ENCODE measurements around the gene IPO8.

The IPO8 gene

DNA sequence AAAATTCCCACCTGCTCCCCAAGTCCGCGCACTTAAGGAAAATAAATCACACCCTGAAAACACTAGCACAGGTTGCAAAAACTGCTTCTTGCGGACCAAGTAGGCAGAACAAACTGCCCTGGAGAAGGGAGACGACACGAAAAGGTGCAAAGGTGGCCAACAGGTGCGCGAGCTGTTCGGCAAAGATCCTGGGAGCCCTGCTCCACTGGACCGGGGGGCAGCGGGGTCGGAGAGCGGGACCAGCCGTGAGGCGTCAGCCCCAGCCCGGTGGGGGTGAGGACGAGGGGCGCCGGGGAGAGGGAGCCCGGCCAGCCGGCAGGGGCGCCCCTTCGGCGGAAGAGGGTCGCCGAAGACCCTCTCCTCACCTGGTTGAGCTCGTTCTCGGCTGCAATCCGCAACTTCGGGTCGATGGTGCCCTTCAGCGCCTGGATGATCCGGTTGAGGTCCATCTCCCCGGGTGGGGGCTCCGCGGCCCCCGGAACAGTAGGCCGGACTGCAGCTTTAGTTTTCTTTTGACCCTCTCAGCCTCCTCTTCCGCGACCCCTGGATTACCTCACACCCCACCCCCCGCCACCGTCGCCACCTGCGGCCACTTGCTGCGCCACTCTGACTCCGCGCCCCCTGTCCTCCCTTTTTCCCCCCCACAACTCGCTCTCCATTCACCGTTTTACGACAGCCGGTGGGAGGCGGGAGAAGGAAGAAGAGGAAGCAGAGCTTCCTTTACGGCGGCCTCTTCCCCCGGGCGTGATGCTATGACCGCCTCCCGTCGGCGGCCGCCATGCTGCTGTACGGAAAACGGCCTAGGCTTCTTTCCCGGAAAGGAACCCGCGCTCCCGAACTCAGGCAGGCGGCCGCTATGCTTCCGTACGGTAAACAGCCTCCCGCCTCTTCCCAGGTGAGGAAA is at the start of gene IPO8:
TSS of gene IPO8 (minus strand) at position 671 of the 904 bp plus-strand sequence. CDS start at position 449, 222 bp downstream.
- peak; percentile 96 for DNase-seq

GRCh38 chr12:30744321-30744720 is 48.7 kb upstream of the IPO8 start:
- no peak for DNase-seq

DNA sequence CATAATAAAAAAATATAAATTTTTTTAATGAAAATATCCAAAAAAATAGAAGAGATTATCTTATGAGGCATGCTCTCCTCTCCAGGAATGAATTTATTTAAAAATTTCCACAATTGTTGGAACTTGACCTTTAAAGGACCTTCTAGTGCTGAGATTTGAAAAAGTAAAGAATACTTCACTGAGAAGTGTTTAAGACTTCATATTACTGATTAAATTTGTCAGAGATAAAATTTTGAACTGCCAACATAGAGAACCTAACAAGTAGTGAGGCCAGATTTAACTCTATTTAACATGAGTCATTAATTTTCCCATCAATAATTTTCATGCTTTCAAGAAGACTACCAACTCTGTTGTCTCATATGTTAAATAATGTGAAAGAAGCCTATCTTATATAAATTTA is 44.6 kb upstream of the IPO8 start:
- no peak for DNase-seq

DNA sequence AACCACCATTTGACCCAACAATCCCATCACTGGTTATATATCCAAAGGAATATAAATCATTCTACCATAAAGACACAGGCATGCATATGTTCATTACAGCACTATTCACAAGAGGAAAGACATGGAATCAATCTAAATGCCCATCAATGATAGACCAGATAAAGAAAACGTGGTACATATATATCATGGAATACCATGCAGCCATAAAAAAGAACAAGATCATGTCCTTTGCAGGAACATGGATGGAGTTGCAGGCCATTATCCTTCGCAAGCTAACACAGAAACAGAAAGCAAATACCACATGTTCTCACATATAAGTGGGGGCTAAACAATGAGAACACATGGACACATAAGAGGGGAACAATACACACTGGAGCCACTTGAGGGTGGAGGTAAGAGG is 43.4 kb upstream of the IPO8 start:
- DNase-seq = no peak

DNA sequence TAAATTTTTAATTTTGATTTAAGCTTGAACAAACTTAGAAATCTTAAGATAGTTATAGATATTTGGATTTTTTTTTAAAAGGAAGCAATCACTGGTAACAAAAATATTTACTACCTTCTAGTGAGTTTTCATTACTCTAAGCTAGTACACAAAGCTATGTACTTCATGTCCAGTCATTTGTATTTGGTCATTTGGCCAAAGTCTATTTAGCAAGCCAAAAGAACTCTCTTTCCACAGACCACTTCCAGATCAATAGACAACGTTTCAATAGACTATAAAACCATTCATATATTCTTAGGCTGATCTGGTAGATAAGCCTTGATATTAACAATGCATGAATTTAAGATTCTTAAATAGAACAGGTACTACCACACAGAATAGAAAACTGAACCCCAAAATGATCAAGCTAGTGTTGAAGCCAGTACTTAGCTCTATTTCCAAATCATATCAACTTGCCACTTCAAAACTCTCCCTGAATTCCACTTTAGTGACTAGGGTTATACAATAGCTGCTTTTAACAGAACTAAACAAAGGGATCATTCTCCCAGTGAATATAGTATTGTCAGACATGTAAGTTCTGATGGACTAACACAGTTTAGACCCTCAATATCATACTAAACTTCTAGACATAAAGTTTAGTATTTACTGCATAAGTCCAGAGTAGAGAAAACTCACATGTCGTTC is 37.4 kb upstream of the IPO8 start:
- no peak for DNase-seq

DNA sequence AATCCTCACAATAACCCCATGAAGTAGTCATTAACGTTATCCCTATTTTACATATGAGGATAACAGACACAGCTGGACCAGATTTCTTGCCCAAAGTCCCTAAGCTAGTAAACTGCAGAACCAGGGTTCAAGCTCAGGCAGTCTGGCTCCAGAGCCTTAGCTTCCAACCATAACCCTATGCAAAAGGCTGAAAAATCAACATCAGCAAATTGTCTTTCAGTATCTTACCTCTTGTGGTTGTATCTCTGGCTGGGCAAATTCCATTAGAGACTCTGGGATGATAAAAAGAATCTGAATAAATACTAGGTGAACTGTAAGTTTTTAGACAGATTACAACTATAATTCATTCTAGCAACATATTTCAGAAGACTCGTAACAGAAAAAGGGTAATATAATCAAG is 34.3 kb upstream of the IPO8 start:
- no peak for DNase-seq

DNA sequence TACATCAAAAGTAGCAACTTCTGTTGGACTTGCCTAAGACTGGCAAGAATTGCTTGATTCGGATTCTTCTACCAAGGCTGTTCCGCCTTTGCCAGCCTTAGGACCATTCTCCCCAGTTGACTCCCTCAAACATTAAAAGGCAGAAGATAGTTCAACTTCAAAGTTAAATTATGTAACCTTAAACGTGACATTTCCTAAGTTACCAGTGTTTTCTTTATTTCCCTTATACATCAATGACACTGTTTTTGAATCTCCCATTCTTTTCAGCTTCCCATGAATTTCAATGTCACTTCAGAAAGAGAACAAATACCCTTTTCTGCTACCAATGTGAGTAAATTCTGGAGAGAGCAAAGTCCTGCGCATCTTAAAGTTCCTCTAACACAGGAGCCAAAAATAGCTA is 33.9 kb upstream of the IPO8 start:
- DNase-seq = no peak

- no peak for DNase-seq
Observed at GRCh38 chr12:30726647-30727046, 31.0 kb upstream of the IPO8 start.

- no peak for DNase-seq
Observed at GRCh38 chr12:30725739-30726138, 30.1 kb upstream of the IPO8 start.

GRCh38 chr12:30719060-30719459 is 23.4 kb upstream of the IPO8 start:
- no peak for DNase-seq

DNA sequence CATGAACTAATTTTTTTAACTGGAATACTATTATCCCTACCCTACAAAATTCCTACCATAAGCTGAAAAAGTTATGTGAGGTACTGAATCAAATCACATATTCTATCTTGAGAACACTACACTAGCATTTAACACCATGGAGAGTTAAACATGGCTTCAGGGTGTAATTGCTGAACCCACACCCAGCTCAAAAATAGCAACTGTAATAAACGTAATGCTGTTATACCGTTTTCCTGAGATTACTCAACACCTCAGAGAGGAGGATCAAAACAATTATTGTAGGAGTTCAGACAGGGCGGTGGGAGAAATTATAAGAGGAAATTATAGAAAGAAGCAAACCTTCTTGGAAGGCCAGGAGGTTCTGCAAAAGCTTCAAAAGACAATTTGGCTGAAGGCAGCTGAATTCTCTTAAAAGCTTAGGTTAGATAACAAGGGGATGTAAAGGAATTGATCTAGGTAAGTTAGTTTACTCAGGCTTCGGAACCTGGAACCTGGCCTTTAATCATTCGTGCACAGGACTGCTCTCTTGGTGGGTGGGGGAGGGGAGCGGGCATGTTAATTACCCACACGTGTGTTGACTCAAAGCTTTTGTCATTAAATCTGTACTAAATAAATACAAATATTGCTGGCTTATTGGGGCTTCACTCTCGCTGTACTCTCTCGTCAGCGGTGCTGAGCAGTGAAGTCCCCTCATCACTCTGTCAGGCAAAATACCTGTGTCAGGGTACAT is 12.1 kb upstream of the IPO8 start:
- no peak for DNase-seq

GRCh38 chr12:30706476-30706875 is 10.8 kb upstream of the IPO8 start:
- no peak for DNase-seq

GRCh38 chr12:30701056-30701455 is 5.4 kb upstream of the IPO8 start:
- no peak for DNase-seq

DNA sequence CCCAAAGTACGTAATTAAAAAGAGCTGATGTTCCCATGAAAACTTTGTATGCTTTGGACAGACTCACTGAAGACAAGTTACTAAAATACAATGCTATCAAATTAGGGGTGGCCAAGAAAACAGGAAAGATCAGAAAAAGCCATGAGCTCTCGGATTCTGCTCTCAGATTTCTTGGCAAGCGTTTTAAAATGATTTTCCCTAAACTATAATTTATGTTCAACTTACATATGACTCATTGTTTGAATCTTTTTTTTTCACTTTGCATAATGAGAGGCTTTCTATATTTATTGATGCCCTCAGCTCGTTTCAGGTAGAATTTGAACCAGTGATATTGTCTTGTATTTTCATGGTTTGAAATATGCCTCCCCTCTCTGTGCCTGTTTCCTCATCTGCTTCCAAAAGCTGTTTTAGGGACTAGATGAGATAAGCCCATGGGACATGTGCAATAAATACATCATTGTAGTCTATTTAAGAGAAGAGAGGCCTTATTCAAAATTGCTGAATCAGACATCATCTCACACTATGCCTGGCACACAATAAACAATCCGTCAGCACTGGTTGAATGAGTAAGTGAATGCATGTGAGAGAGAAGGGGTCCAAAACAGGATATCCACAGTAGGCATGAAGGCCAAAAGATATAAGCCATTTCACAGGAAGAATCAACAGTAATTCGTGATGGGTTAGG is 4.7 kb upstream of the IPO8 start:
- DNase-seq = no peak

DNA sequence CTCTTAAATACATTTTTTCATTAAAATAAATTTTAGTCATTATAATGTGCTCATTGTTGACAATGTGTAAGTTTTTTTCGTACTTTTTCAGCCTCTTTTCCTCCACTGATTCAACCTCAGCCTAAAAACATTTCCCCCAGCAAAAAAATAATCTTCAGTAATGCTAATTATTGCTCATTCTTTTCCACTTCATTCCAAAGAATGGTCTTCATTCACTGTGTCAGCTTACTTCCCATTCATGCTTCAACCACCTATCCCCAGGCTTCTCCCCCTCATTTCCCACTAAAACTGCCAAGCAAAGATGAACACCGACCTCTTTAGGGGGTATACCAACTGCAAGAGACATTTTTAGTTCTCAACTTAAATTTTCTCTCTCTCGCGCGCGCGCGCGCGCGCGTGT is 2.7 kb upstream of the IPO8 start:
- no peak for DNase-seq

DNA sequence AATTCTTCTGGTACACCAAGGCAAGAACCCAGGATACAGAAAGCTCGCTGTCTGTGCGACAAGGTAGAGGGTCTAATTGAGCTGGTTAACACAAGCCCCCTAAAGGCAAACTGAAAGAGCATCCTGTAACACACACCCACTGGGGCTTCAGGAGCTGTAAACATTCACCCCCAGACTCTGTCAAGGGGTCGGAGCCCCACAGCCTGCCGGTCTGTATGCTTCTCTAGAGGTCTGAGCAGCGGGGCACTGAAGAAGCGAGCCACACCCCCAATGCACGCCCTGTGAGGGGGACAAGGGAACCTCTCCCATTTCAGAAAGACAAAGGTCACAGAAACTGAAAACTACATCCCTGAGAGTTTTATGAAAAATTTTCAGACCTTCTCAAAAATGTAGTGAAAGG is 1.3 kb upstream of the IPO8 start:
- no peak for DNase-seq

DNA sequence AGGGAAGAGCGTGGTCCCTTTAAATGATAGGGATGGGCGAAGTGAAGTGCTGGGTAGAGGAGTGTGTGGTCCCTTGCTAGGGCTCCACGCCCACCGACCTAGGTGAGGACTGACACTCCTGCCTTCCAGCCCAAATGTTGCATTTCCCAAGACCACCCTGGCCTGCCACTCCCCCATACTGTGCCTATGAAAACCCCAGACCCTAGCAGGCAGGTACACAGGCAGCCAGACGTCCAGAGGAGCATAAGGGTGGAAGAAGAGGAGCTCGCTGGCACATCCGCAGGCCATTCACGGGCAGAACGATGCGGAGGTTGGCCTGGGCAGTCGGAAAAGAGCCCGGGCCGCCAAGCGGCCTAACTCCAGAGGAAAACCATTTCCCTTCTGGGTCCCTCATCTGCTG is 817 bp upstream of the IPO8 start:
- DNase-seq = no peak

GRCh38 chr12:30696103-30696408 is 387 bp upstream of the IPO8 start:
- no peak for DNase-seq

- peak; percentile 79 for DNase-seq
Observed at GRCh38 chr12:30694412-30695198, 1.1 kb downstream of the IPO8 start.

- DNase-seq = no peak
Observed at GRCh38 chr12:30692470-30692869, 3.2 kb downstream of the IPO8 start.

- DNase-seq = no peak
Observed at GRCh38 chr12:30691122-30691879, 4.4 kb downstream of the IPO8 start.
